ENCODE results near the gene IL13. TPM values are rescaled to one million over a fixed set of nuclear protein-coding genes. Genes with fewer than 3 reads are reported as not detected.

The IL13 gene
- total RNA-seq, 3 donors from 2014 or later, result not detected

GRCh38 chr5:132679166-132679565 is 21.2 kb downstream of the IL13 start:
- intact Hi-C loops (cut with DNase I, micrococcal nuclease), result no loop called here
- Histone ChIP-seq H3K4me3 (no peak overlapping the region), H3K9me3 (no peaks in the 10 kb centered on the region), H3K4me1 (ENCODE audit: low read depth) (no peaks in the 10 kb centered on the region), H3K36me3 (ENCODE audit: low read depth) (no peaks in the 10 kb centered on the region)
- TF ChIP-seq CTCF (IDR thresholded peaks at IDR 0.05), result no peak
- no peak for ATAC-seq
- DNase-seq, result no peak

GRCh38 chr5:132679717-132680380 is 21.9 kb downstream of the IL13 start:
- ATAC-seq (no peak), DNase-seq (no peak)
- H3K4me3 ChIP-seq, result no peak overlapping the region
- no peak for TF ChIP-seq CTCF (IDR thresholded peaks at IDR 0.05)
- no peaks in the 10 kb centered on the region for H3K4me1 ChIP-seq (ENCODE audit: low read depth)
- intact Hi-C loops (cut with DNase I, micrococcal nuclease), result no loop called here
- H3K36me3 ChIP-seq (ENCODE audit: low read depth), result no peaks in the 10 kb centered on the region
- H3K9me3 ChIP-seq, result no peaks in the 10 kb centered on the region

GRCh38 chr5:132680780-132681475 is 23.0 kb downstream of the IL13 start:
- no peaks in the 10 kb centered on the region for H3K36me3 ChIP-seq (ENCODE audit: low read depth)
- no peak overlapping the region for H3K4me3 ChIP-seq
- no peaks in the 10 kb centered on the region for H3K4me1 ChIP-seq (ENCODE audit: low read depth)
- no peak for DNase-seq
- ATAC-seq, result no peak
- no peak for TF ChIP-seq CTCF (IDR thresholded peaks at IDR 0.05)
- intact Hi-C loops (cut with DNase I, micrococcal nuclease), result no loop called here
- no peaks in the 10 kb centered on the region for H3K9me3 ChIP-seq

GRCh38 chr5:132681476-132681831 is 23.5 kb downstream of the IL13 start:
- no peak for TF ChIP-seq CTCF (IDR thresholded peaks at IDR 0.05)
- ATAC-seq, result no peak
- H3K4me1 ChIP-seq (ENCODE audit: low read depth), result no peaks in the 10 kb centered on the region
- intact Hi-C loops (cut with DNase I, micrococcal nuclease), result no loop called here
- no peaks in the 10 kb centered on the region for H3K9me3 ChIP-seq
- H3K36me3 ChIP-seq (ENCODE audit: low read depth), result no peaks in the 10 kb centered on the region
- DNase-seq, result no peak
- no peak overlapping the region for H3K4me3 ChIP-seq

GRCh38 chr5:132681983-132682382 is 24.0 kb downstream of the IL13 start:
- Histone ChIP-seq H3K4me3 (no peak overlapping the region), H3K9me3 (no peaks in the 10 kb centered on the region), H3K36me3 (ENCODE audit: low read depth) (no peaks in the 10 kb centered on the region), H3K4me1 (ENCODE audit: low read depth) (no peaks in the 10 kb centered on the region)
- no peak for ATAC-seq
- intact Hi-C loops (cut with DNase I, micrococcal nuclease), result no loop called here
- TF ChIP-seq CTCF (IDR thresholded peaks at IDR 0.05), result no peak
- no peak for DNase-seq

All from mucosa of descending colon (tissue), 3 donors.